T-helper 1 cell treated with Interleukin-12 subunit alpha and Interleukin-12 subunit beta and Interleukin-4 antibody, amounts not matched to agents 30 μg/mL and 1 μg/mL, for 36 hours (primary cell): ENCODE measurements around the gene MAPK8.

Experiments used
- H3K27ac Mint-ChIP-seq: one replicate; pipeline ENCODE4 v1.8.0; 2021; ENCODE audit warnings: mild to moderate bottlenecking, mixed read lengths
- H3K27me3 Mint-ChIP-seq: one replicate; pipeline ENCODE4 v1.8.0; 2021; ENCODE audit warnings: low read depth, mixed read lengths
- H3K36me3 Mint-ChIP-seq: one replicate; pipeline ENCODE4 v1.8.0; 2021; ENCODE audit warnings: low read depth, mixed read lengths
- H3K4me1 Mint-ChIP-seq: one replicate; pipeline ENCODE4 v1.8.0; 2021; ENCODE audit warnings: low read depth, mixed read lengths
- H3K4me3 Mint-ChIP-seq: one replicate; pipeline ENCODE4 v1.8.0; 2021; ENCODE audit warnings: mild to moderate bottlenecking, moderate library complexity, mixed read lengths
- H3K9me3 Mint-ChIP-seq: one replicate; pipeline ENCODE4 v1.8.0; 2021; ENCODE audit warnings: mixed read lengths

Gene MAPK8

DNA sequence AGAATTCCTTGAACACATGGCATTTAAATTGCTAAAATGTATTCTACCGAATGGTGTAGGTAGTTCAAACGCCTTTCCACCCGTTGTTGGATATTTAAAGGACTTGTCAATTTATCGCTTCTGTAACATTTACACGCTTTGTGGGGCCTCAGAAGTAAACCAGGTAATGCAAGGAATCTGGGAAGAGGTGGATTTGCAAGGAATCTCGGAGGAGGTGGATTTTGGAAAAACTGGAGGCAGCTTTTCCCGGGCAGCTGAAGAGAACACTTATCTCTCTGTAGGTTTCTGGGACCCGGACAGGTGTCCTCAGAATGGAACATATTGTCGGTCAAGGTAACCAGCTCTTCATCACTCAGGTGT is 592 bp upstream of the MAPK8 start:
- Mint-ChIP-seq H3K27ac (peak overlapping the region; percentile 29), H3K4me3 (peak overlapping the region; percentile 64), H3K36me3 (no peaks in the 10 kb centered on the region), H3K9me3 (no peaks in the 10 kb centered on the region), H3K27me3 (peaks cover 14% of the 10 kb centered on the region), H3K4me1 (peaks cover 19% of the 10 kb centered on the region)

DNA sequence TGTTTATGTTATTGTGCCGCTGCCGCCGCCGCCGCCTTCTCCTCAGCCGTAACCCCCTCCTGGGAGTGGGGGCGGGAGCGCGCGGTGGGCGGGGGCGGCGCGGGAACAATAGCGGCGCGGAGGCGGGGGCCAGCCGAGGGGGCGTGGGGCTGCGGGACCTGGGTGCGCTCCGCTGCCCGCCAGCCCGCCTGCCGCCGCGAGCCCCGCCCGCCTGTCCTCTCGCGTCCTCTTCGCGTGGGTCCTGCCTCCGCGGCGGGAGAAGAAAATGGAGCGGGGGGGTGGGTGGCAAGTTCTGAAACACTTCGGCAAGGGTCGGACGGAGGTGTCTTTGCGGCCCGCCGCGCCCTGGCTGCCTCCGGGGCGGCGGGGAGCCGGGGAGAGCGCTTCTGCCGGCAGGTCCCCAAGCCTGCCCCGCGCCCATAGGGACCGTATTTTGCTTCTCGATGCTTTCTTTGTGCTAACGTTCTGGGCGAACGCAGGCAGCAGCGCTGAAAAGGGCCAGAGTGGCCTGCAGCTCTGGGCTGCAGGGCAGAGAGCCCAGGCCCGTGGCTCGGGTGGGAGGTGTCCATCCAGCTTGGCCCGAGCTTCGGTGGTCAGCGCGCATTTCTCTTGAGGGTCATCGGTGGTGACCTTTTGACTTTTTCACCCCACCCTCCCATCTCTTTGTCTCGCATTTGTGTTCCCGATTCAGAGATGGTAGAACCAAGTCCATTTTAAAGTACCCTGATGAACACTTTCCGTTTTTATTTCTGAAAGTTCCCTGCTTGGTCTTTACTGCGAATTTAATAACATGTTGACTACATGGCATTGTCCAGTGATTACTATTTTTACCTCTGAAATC is 613 bp downstream of the MAPK8 start:
- Mint-ChIP-seq H3K36me3 (no peaks in the 10 kb centered on the region), H3K9me3 (no peaks in the 10 kb centered on the region), H3K27me3 (peaks cover 14% of the 10 kb centered on the region), H3K4me3 (peak overlapping the region; percentile 80), H3K27ac (peak overlapping the region; percentile 85), H3K4me1 (peaks cover 20% of the 10 kb centered on the region)

- H3K27ac Mint-ChIP-seq: peak overlapping the region; percentile 85
- H3K36me3 Mint-ChIP-seq: no peaks in the 10 kb centered on the region
- H3K9me3 Mint-ChIP-seq: no peaks in the 10 kb centered on the region
- H3K4me1 Mint-ChIP-seq: peaks cover 24% of the 10 kb centered on the region
- peaks cover 14% of the 10 kb centered on the region for H3K27me3 Mint-ChIP-seq
- H3K4me3 Mint-ChIP-seq: peak overlapping the region; percentile 80
Observed at GRCh38 chr10:48307711-48308018, 1.2 kb downstream of the MAPK8 start.

- H3K27ac Mint-ChIP-seq: no peak overlapping the region
- H3K9me3 Mint-ChIP-seq: no peaks in the 10 kb centered on the region
- peaks cover 6% of the 10 kb centered on the region for H3K27me3 Mint-ChIP-seq
- no peaks in the 10 kb centered on the region for H3K36me3 Mint-ChIP-seq
- H3K4me3 Mint-ChIP-seq: no peak overlapping the region
- H3K4me1 Mint-ChIP-seq: peaks cover 24% of the 10 kb centered on the region
Observed at GRCh38 chr10:48309711-48310226, 3.3 kb downstream of the MAPK8 start.

- Mint-ChIP-seq H3K4me3 (no peak overlapping the region), H3K9me3 (no peaks in the 10 kb centered on the region), H3K27me3 (no peaks in the 10 kb centered on the region)
Observed at GRCh38 chr10:48314107-48314506, 7.6 kb downstream of the MAPK8 start.

DNA sequence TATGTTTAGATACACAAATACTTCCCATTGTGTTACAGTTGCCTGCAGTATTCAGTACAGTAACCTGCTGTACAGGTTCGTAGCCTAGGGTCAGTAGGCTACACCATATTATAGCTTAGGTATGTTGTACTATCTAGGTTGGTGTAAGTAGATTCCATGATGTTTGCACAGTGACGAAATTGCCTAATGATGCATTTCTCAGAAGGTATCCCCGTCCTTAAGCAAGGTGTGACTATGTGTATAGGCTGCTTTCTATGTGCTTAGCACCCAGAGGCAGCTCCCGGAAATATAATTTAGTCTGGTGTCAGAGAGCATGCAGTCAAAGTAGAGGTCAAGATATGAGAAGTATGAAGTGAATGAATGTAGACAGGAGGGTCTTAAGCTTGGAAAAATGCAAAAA is 9.8 kb downstream of the MAPK8 start:
- Mint-ChIP-seq H3K36me3 (no peaks in the 10 kb centered on the region), H3K27ac (no peak overlapping the region), H3K9me3 (no peaks in the 10 kb centered on the region), H3K4me3 (no peak overlapping the region), H3K27me3 (no peaks in the 10 kb centered on the region), H3K4me1 (peaks cover 5% of the 10 kb centered on the region)

More at GRCh38 chr10:48314107-48314506, 7.6 kb downstream of the MAPK8 start:
- H3K4me1 Mint-ChIP-seq: peaks cover 12% of the 10 kb centered on the region
- no peaks in the 10 kb centered on the region for H3K36me3 Mint-ChIP-seq
- H3K27ac Mint-ChIP-seq: no peak overlapping the region

- H3K36me3 Mint-ChIP-seq: no peaks in the 10 kb centered on the region
- no peaks in the 10 kb centered on the region for H3K27me3 Mint-ChIP-seq
- no peak overlapping the region for H3K4me3 Mint-ChIP-seq
- H3K4me1 Mint-ChIP-seq: no peaks in the 10 kb centered on the region
- H3K9me3 Mint-ChIP-seq: no peaks in the 10 kb centered on the region
- no peak overlapping the region for H3K27ac Mint-ChIP-seq
Observed at GRCh38 chr10:48317321-48317990, 11.0 kb downstream of the MAPK8 start.

- Mint-ChIP-seq H3K36me3 (peaks cover 2% of the 10 kb centered on the region), H3K9me3 (no peaks in the 10 kb centered on the region), H3K27me3 (no peaks in the 10 kb centered on the region), H3K27ac (no peak overlapping the region), H3K4me3 (no peak overlapping the region), H3K4me1 (peaks cover 2% of the 10 kb centered on the region)
Observed at GRCh38 chr10:48322017-48322416, 15.5 kb downstream of the MAPK8 start.

DNA sequence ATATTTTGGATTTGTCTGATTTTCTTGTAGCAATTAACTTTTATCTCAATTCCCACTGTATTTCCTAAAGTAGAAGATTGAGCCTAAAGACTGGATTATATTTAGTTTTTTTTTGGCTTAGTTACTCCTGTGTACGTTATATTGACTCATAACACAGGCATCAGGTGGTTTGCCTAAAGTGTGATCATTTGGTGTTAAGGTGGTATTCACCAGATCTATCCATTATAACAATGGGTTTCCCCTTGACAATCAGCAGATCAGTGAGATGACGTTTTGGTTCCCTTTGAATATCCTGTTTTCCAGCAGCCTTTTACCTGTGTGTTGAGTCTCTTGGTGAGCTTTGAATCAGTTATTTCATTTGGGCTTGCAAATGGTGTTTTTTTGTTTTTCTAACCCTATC is 18.1 kb downstream of the MAPK8 start:
- no peaks in the 10 kb centered on the region for H3K27me3 Mint-ChIP-seq
- no peak overlapping the region for H3K4me3 Mint-ChIP-seq
- peaks cover 2% of the 10 kb centered on the region for H3K36me3 Mint-ChIP-seq
- no peaks in the 10 kb centered on the region for H3K9me3 Mint-ChIP-seq
- peaks cover 2% of the 10 kb centered on the region for H3K4me1 Mint-ChIP-seq
- H3K27ac Mint-ChIP-seq: no peak overlapping the region

DNA sequence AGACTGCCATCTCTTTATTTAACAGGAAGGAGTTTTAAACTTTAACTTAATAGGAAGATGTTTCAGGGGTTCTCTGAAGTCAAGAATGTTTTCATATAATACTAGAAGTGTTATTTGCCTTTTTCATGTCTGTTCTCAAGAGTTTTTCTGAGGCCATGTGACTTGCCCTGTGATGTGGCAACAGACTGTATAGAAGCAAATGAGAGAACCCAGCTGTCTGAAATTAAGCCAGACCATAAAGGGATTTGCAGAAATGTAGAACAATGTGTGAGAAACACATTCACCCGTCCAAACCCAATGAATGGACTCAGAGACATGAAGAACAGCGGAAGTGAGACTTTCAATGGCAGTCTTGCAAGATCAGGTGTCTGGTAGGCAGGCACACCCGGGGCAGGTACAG is 23.8 kb downstream of the MAPK8 start:
- Mint-ChIP-seq H3K36me3 (peaks cover 5% of the 10 kb centered on the region), H3K9me3 (peaks cover 6% of the 10 kb centered on the region), H3K4me3 (no peak overlapping the region), H3K27ac (no peak overlapping the region), H3K27me3 (no peaks in the 10 kb centered on the region), H3K4me1 (peaks cover 7% of the 10 kb centered on the region)

GRCh38 chr10:48331436-48331835 is 25.0 kb downstream of the MAPK8 start:
- H3K27ac Mint-ChIP-seq: no peak overlapping the region
- peaks cover 6% of the 10 kb centered on the region for H3K9me3 Mint-ChIP-seq
- H3K27me3 Mint-ChIP-seq: no peaks in the 10 kb centered on the region
- peaks cover 5% of the 10 kb centered on the region for H3K4me1 Mint-ChIP-seq
- H3K36me3 Mint-ChIP-seq: peaks cover 5% of the 10 kb centered on the region
- no peak overlapping the region for H3K4me3 Mint-ChIP-seq

GRCh38 chr10:48332166-48332870 is 25.8 kb downstream of the MAPK8 start:
- H3K4me1 Mint-ChIP-seq: peaks cover 5% of the 10 kb centered on the region
- H3K27me3 Mint-ChIP-seq: no peaks in the 10 kb centered on the region
- H3K9me3 Mint-ChIP-seq: peaks cover 6% of the 10 kb centered on the region
- H3K36me3 Mint-ChIP-seq: peaks cover 2% of the 10 kb centered on the region
- H3K4me3 Mint-ChIP-seq: no peak overlapping the region
- H3K27ac Mint-ChIP-seq: no peak overlapping the region

DNA sequence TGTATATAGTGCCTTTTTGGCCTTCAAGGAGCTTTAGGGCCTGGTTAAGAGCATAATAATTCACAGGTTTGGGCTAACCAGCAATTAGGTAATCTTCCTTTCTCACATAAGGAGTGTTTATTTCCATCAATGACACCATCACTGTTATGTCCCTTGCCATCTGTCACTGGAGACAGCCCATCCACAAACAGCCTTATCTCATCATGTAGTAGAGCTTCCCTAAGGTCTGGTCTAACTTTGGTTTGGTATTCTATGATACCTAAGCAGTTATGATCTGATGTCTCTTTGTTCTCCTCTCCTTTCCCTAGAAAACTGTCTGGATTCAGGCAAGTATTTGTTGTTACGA is 26.4 kb downstream of the MAPK8 start:
- Mint-ChIP-seq H3K36me3 (peaks cover 2% of the 10 kb centered on the region), H3K9me3 (peaks cover 6% of the 10 kb centered on the region), H3K27me3 (no peaks in the 10 kb centered on the region), H3K4me1 (peaks cover 5% of the 10 kb centered on the region), H3K27ac (no peak overlapping the region), H3K4me3 (no peak overlapping the region)

DNA sequence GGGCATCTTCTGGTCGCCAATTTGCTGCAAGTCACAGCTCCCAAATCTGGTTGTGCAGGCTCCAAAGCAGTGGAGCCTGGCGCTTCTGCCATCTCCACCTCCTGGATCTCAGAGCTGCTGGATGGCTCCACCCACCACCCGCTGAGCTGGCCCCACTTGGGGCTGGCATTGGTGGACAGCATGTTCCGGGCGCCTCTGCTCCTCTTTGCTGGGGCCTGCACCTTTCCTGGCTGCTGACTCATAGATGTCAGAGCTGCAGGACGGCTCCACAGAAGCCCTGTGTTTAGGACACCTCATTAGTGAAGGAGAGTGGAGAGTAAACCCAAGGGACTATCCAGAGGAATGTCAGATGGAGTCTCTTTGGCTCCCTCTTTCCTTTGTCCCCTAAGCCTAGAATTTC is 27.4 kb downstream of the MAPK8 start:
- H3K9me3 Mint-ChIP-seq: peaks cover 6% of the 10 kb centered on the region
- H3K4me3 Mint-ChIP-seq: no peak overlapping the region
- H3K36me3 Mint-ChIP-seq: peaks cover 4% of the 10 kb centered on the region
- H3K27ac Mint-ChIP-seq: no peak overlapping the region
- peaks cover 10% of the 10 kb centered on the region for H3K4me1 Mint-ChIP-seq
- H3K27me3 Mint-ChIP-seq: no peaks in the 10 kb centered on the region

GRCh38 chr10:48335788-48336187 is 29.3 kb downstream of the MAPK8 start:
- peaks cover 15% of the 10 kb centered on the region for H3K4me1 Mint-ChIP-seq
- H3K9me3 Mint-ChIP-seq: peaks cover 6% of the 10 kb centered on the region
- peaks cover 4% of the 10 kb centered on the region for H3K36me3 Mint-ChIP-seq
- no peak overlapping the region for H3K27ac Mint-ChIP-seq
- no peaks in the 10 kb centered on the region for H3K27me3 Mint-ChIP-seq
- H3K4me3 Mint-ChIP-seq: no peak overlapping the region
